ENCODE results near the gene PDE1C. TPM values are rescaled to one million over a fixed set of nuclear protein-coding genes. Genes with fewer than 3 reads are reported as not detected.

Gene PDE1C
- total RNA-seq, 2 experiments from 2014 or later: not detected

DNA sequence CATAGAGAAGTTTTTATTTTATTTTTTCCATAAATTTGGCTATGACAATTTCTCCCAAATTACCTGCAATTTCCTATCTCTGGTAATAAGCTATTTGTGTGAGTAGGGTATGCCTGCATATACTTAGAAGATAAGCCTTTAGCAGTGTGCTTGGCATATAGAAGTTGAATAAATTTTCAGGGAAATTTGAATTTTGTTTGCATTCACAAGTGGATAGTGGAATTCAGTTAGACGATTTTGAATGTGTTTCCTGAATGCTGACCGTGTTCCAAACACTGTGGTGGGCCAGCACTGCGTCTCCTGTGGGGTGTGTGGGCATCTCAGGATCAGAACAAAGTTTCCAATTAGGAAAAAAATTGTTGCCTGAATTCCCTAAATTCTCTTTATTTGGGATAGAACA is 283.9 kb downstream of the PDE1C start:
- Histone ChIP-seq H3K4me1 (ENCODE audit: insufficient read depth, low read length, poor library complexity, severe bottlenecking) (no peaks in the 10 kb centered on the region), H3K36me3 (ENCODE audit: insufficient read depth, low read length) (no peaks in the 10 kb centered on the region), H3K4me2 (ENCODE audit: low read length) (no peak overlapping the region), H3K9me2 (ENCODE audit: insufficient read depth, low read length) (no peaks in the 10 kb centered on the region), H4K20me1 (ENCODE audit: insufficient read depth, low read length) (no peaks in the 10 kb centered on the region), H3K79me2 (ENCODE audit: insufficient read depth, low read depth, low read length) (no peaks in the 10 kb centered on the region), H2AFZ (ENCODE audit: low read length) (no peak overlapping the region), H3K27ac (ENCODE audit: low read depth, low read length, poor library complexity, severe bottlenecking) (no peak overlapping the region), H3K4me3 (ENCODE audit: low read depth, low read length, poor library complexity, severe bottlenecking) (no peak overlapping the region), H3K9me3 (ENCODE audit: low read length) (no peaks in the 10 kb centered on the region)
- ChIA-PET CTCF (ENCODE audit: unreplicated experiment) (no interaction called here), POLR2A (interaction anchor here (1.1 kb wide), 1 partner anchor 272 kb away, joined by 3 read pairs; no protein-coding TSS in a partner anchor)
- BruUV-seq (replicated peaks): no TSS peak
- intact Hi-C loops (cut with micrococcal nuclease; ENCODE audit: unreplicated experiment): no loop called here
- no peak for DNase-seq (ENCODE audit: low spot score)
- no peak for TF ChIP-seq EZH2phosphoT487 (IDR thresholded peaks at IDR 0.05; ENCODE audit: borderline replicate concordance, low read depth, low read length)
- TF ChIP-seq, protein P1, sequence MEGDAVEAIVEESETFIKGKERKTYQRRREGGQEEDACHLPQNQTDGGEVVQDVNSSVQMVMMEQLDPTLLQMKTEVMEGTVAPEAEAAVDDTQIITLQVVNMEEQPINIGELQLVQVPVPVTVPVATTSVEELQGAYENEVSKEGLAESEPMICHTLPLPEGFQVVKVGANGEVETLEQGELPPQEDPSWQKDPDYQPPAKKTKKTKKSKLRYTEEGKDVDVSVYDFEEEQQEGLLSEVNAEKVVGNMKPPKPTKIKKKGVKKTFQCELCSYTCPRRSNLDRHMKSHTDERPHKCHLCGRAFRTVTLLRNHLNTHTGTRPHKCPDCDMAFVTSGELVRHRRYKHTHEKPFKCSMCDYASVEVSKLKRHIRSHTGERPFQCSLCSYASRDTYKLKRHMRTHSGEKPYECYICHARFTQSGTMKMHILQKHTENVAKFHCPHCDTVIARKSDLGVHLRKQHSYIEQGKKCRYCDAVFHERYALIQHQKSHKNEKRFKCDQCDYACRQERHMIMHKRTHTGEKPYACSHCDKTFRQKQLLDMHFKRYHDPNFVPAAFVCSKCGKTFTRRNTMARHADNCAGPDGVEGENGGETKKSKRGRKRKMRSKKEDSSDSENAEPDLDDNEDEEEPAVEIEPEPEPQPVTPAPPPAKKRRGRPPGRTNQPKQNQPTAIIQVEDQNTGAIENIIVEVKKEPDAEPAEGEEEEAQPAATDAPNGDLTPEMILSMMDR (conservative IDR thresholded peaks at IDR 0.05; ENCODE audit: low read length): no peak

DNA sequence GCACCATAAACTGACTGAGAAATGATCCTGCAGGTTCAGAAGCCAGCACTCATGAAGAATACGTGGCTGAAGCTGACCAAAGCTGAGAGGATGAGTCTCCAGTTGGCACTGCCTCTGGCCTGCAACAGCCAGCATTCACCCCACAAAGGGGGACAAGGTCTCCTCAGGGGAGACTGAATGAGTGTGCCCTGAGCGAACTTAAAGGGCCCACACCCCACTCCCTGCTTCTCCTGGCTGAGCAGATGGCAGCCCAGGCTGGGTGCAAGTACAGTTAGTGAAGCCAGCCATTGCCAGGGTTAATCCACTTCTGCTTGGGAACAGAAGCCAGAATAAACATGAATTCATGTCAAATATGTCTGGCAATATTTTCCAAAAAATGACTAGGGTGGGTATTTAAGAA is 285.1 kb downstream of the PDE1C start:
- Histone ChIP-seq H3K4me1 (ENCODE audit: insufficient read depth, low read length, poor library complexity, severe bottlenecking) (no peaks in the 10 kb centered on the region), H3K9me3 (ENCODE audit: low read length) (no peaks in the 10 kb centered on the region), H3K27ac (ENCODE audit: low read depth, low read length, poor library complexity, severe bottlenecking) (no peak overlapping the region), H3K4me2 (ENCODE audit: low read length) (no peak overlapping the region), H3K4me3 (ENCODE audit: low read depth, low read length, poor library complexity, severe bottlenecking) (no peak overlapping the region), H3K36me3 (ENCODE audit: insufficient read depth, low read length) (no peaks in the 10 kb centered on the region), H4K20me1 (ENCODE audit: insufficient read depth, low read length) (no peaks in the 10 kb centered on the region), H2AFZ (ENCODE audit: low read length) (no peak overlapping the region), H3K79me2 (ENCODE audit: insufficient read depth, low read depth, low read length) (no peaks in the 10 kb centered on the region), H3K9me2 (ENCODE audit: insufficient read depth, low read length) (no peaks in the 10 kb centered on the region)
- intact Hi-C loops (cut with micrococcal nuclease; ENCODE audit: unreplicated experiment): no loop called here
- no TSS peak for BruUV-seq (replicated peaks)
- no peak for TF ChIP-seq EZH2phosphoT487 (IDR thresholded peaks at IDR 0.05; ENCODE audit: borderline replicate concordance, low read depth, low read length)
- TF ChIP-seq, protein P1 (conservative IDR thresholded peaks at IDR 0.05; ENCODE audit: low read length): no peak
- ChIA-PET CTCF (ENCODE audit: unreplicated experiment) (no interaction called here), POLR2A (no interaction called here)
- no peak for DNase-seq (ENCODE audit: low spot score)

DNA sequence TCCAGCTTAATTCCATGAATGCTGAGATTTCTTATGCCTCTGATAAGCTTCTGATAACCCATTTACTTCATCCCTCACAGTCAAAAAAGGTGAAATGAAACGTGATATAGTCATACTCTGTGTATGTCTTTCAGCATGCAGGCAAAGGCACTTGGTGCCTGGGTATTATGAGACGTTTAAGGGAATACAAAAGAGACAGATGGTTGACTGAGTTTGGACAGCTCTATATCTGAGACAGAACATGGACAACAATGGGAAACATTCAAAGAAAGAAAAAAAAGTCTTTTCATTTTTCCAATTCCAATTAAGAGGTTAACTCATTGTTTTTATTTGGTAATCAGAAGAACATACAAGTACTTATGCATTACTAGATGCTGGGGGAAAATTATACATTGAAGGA is 287.0 kb downstream of the PDE1C start:
- ChIA-PET CTCF (ENCODE audit: unreplicated experiment) (interaction anchor here (0.6 kb wide), 1 partner anchor 47 kb away, joined by 3 read pairs; no protein-coding TSS in a partner anchor), POLR2A (no interaction called here)
- Histone ChIP-seq H2AFZ (ENCODE audit: low read length) (no peak overlapping the region), H3K27ac (ENCODE audit: low read depth, low read length, poor library complexity, severe bottlenecking) (no peak overlapping the region), H3K9me3 (ENCODE audit: low read length) (no peaks in the 10 kb centered on the region), H3K79me2 (ENCODE audit: insufficient read depth, low read depth, low read length) (no peaks in the 10 kb centered on the region), H3K4me2 (ENCODE audit: low read length) (no peak overlapping the region), H3K36me3 (ENCODE audit: insufficient read depth, low read length) (no peaks in the 10 kb centered on the region), H3K4me3 (ENCODE audit: low read depth, low read length, poor library complexity, severe bottlenecking) (no peak overlapping the region), H3K4me1 (ENCODE audit: insufficient read depth, low read length, poor library complexity, severe bottlenecking) (no peaks in the 10 kb centered on the region), H4K20me1 (ENCODE audit: insufficient read depth, low read length) (no peaks in the 10 kb centered on the region), H3K9me2 (ENCODE audit: insufficient read depth, low read length) (no peaks in the 10 kb centered on the region)
- TF ChIP-seq EZH2phosphoT487 (IDR thresholded peaks at IDR 0.05; ENCODE audit: borderline replicate concordance, low read depth, low read length): no peak
- TF ChIP-seq, protein P1 (conservative IDR thresholded peaks at IDR 0.05; ENCODE audit: low read length): no peak
- BruUV-seq (replicated peaks): no TSS peak
- DNase-seq (ENCODE audit: low spot score): no peak
- intact Hi-C loops (cut with micrococcal nuclease; ENCODE audit: unreplicated experiment): no loop called here
